ENCODE data around the gene INSR.

The INSR gene

DNA sequence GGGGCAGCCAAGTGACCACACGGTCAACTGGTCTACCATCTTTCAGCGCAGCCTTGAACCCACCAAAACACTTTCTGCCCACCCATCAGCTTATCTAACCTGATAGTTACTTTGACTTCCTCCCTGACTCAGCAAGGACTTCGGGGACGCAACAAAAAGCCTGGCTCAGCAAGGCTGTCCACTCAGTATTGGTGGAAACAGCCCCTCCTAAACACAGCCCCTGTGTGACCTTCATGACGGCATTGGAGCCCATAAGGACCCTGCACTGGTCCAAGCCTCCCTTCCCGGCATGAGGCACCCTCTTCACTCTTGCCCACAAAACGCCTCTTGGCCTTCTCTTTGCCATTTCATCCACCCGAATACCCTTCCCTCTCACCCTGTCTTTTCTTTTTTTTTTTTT lies 39.1 kb downstream of the INSR start:
- Histone ChIP-seq H3K36me3 (ENCODE audit: insufficient read depth, low read length) (no peaks in the 10 kb centered on the region), H3K9ac (ENCODE audit: low read length) (no peak overlapping the region), H3K4me1 (ENCODE audit: insufficient read depth, low read length) (peaks cover 8% of the 10 kb centered on the region), H3K9me3 (ENCODE audit: low read length) (no peaks in the 10 kb centered on the region), H3K4me3 (ENCODE audit: low read depth in 1 of 2, low read length in 2 of 2) (no peak overlapping the region), H3K27ac (ENCODE audit: low read depth, low read length) (no peak overlapping the region), H3K27me3 (ENCODE audit: control insufficient read depth in 1 of 2, insufficient read depth in 2 of 2, low read length in 2 of 2) (no peaks in the 10 kb centered on the region)

DNA sequence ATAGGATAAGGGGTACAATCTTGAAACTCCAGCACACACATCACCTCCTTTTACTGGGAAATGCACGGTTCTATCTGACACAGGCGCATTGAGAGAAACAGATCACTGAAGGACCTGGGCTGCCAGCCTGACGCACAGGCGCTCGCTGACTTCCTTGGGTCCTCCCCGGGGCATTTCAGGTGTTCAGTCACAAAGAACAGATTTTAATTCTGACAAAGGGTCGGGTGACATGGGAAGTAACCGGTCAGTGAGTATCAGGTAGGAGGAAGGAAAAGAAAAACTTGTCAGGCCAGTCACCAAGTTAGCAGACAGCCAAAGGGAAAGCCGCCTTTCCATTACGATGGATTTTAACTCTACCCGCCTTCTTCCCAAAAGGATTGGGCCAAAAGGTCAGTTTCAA lies 39.6 kb downstream of the INSR start:
- peaks cover 8% of the 10 kb centered on the region for H3K4me1 ChIP-seq (ENCODE audit: insufficient read depth, low read length)
- H3K36me3 ChIP-seq (ENCODE audit: insufficient read depth, low read length): no peaks in the 10 kb centered on the region
- H3K27ac ChIP-seq (ENCODE audit: low read depth, low read length): no peak overlapping the region
- H3K27me3 ChIP-seq (ENCODE audit: control insufficient read depth in 1 of 2, insufficient read depth in 2 of 2, low read length in 2 of 2): no peaks in the 10 kb centered on the region
- H3K9me3 ChIP-seq (ENCODE audit: low read length): no peaks in the 10 kb centered on the region
- no peak overlapping the region for H3K4me3 ChIP-seq (ENCODE audit: low read depth in 1 of 2, low read length in 2 of 2)
- no peak overlapping the region for H3K9ac ChIP-seq (ENCODE audit: low read length)

DNA sequence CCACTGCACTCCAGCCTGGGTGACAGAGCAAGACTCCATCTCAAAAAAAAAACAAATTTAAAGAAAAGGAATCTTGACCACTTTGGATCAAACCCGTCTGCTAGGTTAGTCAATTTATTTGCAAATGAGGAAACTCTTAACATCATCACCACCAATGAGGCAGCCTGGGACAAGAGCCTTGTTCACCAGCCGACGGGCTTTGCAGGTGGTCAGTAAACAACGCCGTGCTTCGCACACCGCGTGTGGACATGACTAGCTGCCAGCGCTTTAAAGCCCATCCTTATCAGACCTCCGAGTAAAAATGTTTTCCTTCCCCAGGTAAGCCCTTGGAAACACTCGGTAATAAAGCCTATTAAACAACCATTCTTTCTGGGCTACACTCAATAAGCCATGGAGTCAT lies 41.9 kb downstream of the INSR start:
- Histone ChIP-seq H3K27ac (ENCODE audit: low read depth, low read length) (no peak overlapping the region), H3K4me1 (ENCODE audit: insufficient read depth, low read length) (peaks cover 4% of the 10 kb centered on the region), H3K27me3 (ENCODE audit: control insufficient read depth in 1 of 2, insufficient read depth in 2 of 2, low read length in 2 of 2) (no peaks in the 10 kb centered on the region), H3K36me3 (ENCODE audit: insufficient read depth, low read length) (no peaks in the 10 kb centered on the region), H3K4me3 (ENCODE audit: low read depth in 1 of 2, low read length in 2 of 2) (no peak overlapping the region), H3K9ac (ENCODE audit: low read length) (no peak overlapping the region), H3K9me3 (ENCODE audit: low read length) (no peaks in the 10 kb centered on the region)

DNA sequence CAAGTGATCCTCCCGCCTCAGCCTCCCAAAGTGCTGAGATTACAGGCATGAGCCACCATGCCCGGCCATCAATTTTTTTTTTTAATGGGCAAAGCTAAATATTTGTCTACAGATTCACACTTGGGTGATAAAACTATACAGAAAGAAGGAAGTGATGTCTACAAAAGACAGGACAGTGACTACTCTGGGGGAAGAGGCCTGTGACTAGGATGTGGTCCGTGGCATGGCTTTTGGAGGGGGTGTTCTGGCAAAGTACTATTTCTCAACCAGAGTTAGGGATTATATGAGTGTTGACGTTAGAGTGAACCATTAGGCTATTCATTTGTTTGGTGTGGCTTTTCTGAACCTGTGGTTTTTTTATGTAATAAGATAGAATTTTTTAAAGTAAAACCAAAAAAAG lies 42.7 kb downstream of the INSR start:
- H3K27me3 ChIP-seq (ENCODE audit: control insufficient read depth in 1 of 2, insufficient read depth in 2 of 2, low read length in 2 of 2): no peaks in the 10 kb centered on the region
- H3K9ac ChIP-seq (ENCODE audit: low read length): no peak overlapping the region
- H3K4me3 ChIP-seq (ENCODE audit: low read depth in 1 of 2, low read length in 2 of 2): no peak overlapping the region
- no peaks in the 10 kb centered on the region for H3K4me1 ChIP-seq (ENCODE audit: insufficient read depth, low read length)
- H3K9me3 ChIP-seq (ENCODE audit: low read length): no peaks in the 10 kb centered on the region
- no peaks in the 10 kb centered on the region for H3K36me3 ChIP-seq (ENCODE audit: insufficient read depth, low read length)
- H3K27ac ChIP-seq (ENCODE audit: low read depth, low read length): no peak overlapping the region

DNA sequence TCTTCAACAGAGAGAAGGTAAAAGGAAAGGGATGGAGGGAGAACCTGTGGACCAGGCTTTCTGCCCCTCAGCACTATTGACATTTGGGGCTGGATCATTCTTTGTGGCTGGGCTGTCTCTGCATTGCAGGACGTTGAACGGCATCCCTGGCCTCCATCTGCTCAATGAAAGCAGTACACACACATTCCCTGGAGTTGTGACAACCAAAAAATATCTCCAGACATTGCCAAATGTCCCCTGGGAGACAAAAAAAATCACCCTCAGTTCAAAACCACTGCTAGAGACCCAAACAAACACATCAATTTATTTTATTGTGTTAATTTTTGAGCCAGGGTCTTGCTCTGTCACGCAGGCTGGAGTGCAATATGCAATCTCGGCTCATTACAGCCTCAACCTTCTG lies 43.3 kb downstream of the INSR start:
- H3K27ac ChIP-seq (ENCODE audit: low read depth, low read length): no peak overlapping the region
- H3K9me3 ChIP-seq (ENCODE audit: low read length): no peaks in the 10 kb centered on the region
- no peaks in the 10 kb centered on the region for H3K4me1 ChIP-seq (ENCODE audit: insufficient read depth, low read length)
- no peaks in the 10 kb centered on the region for H3K36me3 ChIP-seq (ENCODE audit: insufficient read depth, low read length)
- no peaks in the 10 kb centered on the region for H3K27me3 ChIP-seq (ENCODE audit: control insufficient read depth in 1 of 2, insufficient read depth in 2 of 2, low read length in 2 of 2)
- H3K4me3 ChIP-seq (ENCODE audit: low read depth in 1 of 2, low read length in 2 of 2): no peak overlapping the region
- no peak overlapping the region for H3K9ac ChIP-seq (ENCODE audit: low read length)

DNA sequence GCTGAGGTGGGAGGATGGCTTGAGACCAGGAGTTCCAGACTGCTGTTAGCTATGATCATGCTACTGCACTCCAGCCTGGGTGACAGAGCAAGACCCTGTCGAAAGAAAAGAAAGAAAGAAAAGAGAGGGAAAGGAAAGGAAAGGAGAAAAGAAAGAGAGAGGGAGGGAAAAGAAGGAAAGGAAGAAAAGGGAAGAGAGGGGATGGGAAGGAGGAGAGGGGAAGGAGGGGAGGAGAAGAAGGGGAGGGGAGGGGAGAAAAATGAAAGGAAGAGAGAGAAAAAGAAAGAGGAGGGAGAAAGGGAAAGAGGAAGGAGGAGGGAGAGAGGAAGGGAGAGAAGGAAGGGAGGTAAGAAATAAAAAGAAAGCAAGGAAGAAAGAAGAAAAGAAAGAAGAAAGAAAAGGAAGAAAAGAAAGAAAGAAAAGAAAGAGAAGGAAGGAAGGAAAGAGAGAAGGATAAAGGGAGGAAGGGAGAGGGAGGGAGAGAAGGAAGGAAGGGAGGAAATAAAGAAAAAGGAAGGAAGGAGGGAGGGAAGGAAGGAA lies 44.1 kb downstream of the INSR start:
- Histone ChIP-seq H3K27me3 (ENCODE audit: control insufficient read depth in 1 of 2, insufficient read depth in 2 of 2, low read length in 2 of 2) (no peaks in the 10 kb centered on the region), H3K9me3 (ENCODE audit: low read length) (no peaks in the 10 kb centered on the region), H3K4me3 (ENCODE audit: low read depth in 1 of 2, low read length in 2 of 2) (no peak overlapping the region), H3K27ac (ENCODE audit: low read depth, low read length) (no peak overlapping the region), H3K9ac (ENCODE audit: low read length) (no peak overlapping the region), H3K36me3 (ENCODE audit: insufficient read depth, low read length) (no peaks in the 10 kb centered on the region), H3K4me1 (ENCODE audit: insufficient read depth, low read length) (no peaks in the 10 kb centered on the region)

DNA sequence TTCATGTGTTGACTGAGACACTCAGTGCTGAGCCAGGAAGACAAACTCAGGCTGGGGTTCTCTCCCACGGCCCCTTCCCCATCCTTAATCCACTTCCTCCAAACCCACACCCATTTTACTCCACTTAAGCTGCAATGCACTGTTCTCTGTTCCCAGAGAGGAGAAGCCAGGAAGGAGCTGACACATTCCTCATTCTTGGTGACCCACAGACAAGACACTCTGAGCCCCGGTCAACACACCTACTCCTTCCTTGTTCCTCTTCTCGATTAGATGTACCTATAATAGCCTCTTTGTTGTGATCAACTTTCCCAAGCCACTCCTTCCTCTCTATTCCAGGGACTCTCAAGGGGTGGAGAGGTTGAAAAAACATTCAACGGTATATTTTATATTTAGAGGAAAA lies 47.1 kb downstream of the INSR start:
- Histone ChIP-seq H3K27ac (ENCODE audit: low read depth, low read length) (no peak overlapping the region), H3K36me3 (ENCODE audit: insufficient read depth, low read length) (no peaks in the 10 kb centered on the region), H3K9me3 (ENCODE audit: low read length) (no peaks in the 10 kb centered on the region), H3K4me1 (ENCODE audit: insufficient read depth, low read length) (no peaks in the 10 kb centered on the region), H3K9ac (ENCODE audit: low read length) (no peak overlapping the region), H3K4me3 (ENCODE audit: low read depth in 1 of 2, low read length in 2 of 2) (no peak overlapping the region), H3K27me3 (ENCODE audit: control insufficient read depth in 1 of 2, insufficient read depth in 2 of 2, low read length in 2 of 2) (no peaks in the 10 kb centered on the region)

DNA sequence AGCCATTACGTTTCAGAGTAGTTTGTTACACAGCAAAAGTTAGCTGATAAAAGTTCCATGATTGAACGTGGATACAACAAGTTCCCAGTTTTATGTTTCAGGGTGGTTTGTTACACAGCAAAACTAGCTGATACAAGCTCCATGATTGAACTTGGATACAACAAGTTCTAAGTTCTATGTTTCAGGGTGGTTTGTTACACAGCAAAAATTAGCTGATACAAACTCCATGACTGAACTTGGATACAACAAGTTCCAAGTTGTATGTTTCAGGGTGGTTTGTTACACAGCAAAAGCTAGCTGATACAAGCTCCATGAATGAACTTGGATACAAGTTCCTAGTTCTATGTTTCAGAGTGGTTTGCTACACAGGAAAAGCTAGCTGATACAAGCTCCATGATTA lies 47.6 kb downstream of the INSR start:
- no peaks in the 10 kb centered on the region for H3K9me3 ChIP-seq (ENCODE audit: low read length)
- H3K4me3 ChIP-seq (ENCODE audit: low read depth in 1 of 2, low read length in 2 of 2): no peak overlapping the region
- H3K9ac ChIP-seq (ENCODE audit: low read length): no peak overlapping the region
- no peaks in the 10 kb centered on the region for H3K36me3 ChIP-seq (ENCODE audit: insufficient read depth, low read length)
- H3K4me1 ChIP-seq (ENCODE audit: insufficient read depth, low read length): no peaks in the 10 kb centered on the region
- H3K27ac ChIP-seq (ENCODE audit: low read depth, low read length): no peak overlapping the region
- no peaks in the 10 kb centered on the region for H3K27me3 ChIP-seq (ENCODE audit: control insufficient read depth in 1 of 2, insufficient read depth in 2 of 2, low read length in 2 of 2)

DNA sequence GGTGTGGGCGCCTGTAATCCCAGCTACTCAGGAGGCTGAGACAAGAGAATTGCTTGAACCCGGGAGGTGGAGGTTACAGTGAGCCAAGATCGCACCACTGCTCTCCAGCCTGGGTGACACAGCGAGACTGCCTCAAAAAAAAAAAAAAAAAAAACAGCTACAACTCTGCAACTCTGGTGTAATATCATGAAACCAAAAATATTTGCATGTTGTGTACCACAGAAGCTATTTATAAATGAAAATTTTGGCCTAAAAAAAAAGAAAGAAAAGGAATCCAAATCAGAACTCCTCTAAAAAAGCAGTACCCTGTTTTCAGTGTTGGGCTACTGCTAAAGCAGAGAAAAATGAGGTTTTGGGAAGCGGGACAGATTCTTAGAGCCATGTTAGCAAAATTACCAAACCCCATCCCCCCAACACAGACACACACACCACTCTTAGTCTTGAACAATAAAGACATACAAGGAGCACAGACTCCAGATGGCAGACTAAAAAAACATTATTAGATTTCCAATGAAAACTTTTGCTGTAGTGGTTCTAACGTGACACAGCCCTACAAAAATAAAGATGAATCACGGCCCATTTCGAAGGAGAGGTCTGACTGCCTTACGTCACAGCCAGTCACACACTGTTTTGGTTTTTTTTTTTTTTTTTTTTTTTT lies 51.5 kb downstream of the INSR start:
- Histone ChIP-seq H3K27ac (ENCODE audit: low read depth, low read length) (no peak overlapping the region), H3K4me1 (ENCODE audit: insufficient read depth, low read length) (peaks cover 5% of the 10 kb centered on the region), H3K9ac (ENCODE audit: low read length) (no peak overlapping the region), H3K4me3 (ENCODE audit: low read depth in 1 of 2, low read length in 2 of 2) (no peak overlapping the region), H3K9me3 (ENCODE audit: low read length) (no peaks in the 10 kb centered on the region), H3K36me3 (ENCODE audit: insufficient read depth, low read length) (no peaks in the 10 kb centered on the region), H3K27me3 (ENCODE audit: control insufficient read depth in 1 of 2, insufficient read depth in 2 of 2, low read length in 2 of 2) (no peaks in the 10 kb centered on the region)

DNA sequence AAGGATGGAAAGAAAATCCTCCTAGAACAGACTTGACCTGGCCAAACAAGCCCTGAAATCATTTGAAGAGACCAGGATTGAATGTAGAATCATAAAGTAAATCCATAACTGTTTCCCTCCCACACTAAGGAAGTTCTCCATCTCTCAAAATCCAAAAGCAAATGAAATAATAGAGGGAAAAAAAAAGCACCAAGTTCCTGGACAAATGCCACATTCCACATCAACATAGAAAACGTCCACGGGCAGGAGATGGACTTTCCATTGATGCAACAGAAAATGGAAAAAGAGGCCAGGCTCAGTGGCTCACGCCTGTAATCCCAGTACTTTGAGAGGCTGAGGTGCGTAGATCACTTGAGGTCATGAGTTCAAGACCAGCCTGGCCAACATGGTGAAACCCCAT lies 56.2 kb downstream of the INSR start:
- Histone ChIP-seq H3K36me3 (ENCODE audit: insufficient read depth, low read length) (no peaks in the 10 kb centered on the region), H3K9ac (ENCODE audit: low read length) (no peak overlapping the region), H3K9me3 (ENCODE audit: low read length) (no peaks in the 10 kb centered on the region), H3K27me3 (ENCODE audit: control insufficient read depth in 1 of 2, insufficient read depth in 2 of 2, low read length in 2 of 2) (no peaks in the 10 kb centered on the region), H3K27ac (ENCODE audit: low read depth, low read length) (no peak overlapping the region), H3K4me1 (ENCODE audit: insufficient read depth, low read length) (peaks cover 9% of the 10 kb centered on the region), H3K4me3 (ENCODE audit: low read depth in 1 of 2, low read length in 2 of 2) (no peak overlapping the region)

DNA sequence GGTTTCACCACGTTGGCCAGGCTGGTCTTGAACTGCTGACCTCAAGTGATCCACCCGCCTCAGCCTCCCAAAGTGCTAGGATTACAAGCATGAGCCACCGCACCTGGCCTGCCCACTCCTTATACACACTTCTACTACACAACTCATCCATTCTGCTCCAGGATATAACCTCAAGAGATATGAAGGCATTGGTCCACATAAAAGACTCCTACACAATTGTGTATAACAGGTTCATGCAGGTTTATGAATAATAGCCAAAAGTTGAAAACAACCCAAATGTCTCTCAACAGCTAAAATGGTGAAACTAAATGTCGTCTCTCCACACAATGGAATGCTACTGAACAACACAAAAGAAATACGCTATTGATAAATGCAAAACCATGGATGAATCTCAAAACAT lies 58.1 kb downstream of the INSR start:
- H3K9me3 ChIP-seq (ENCODE audit: low read length): no peaks in the 10 kb centered on the region
- H3K27ac ChIP-seq (ENCODE audit: low read depth, low read length): no peak overlapping the region
- no peaks in the 10 kb centered on the region for H3K27me3 ChIP-seq (ENCODE audit: control insufficient read depth in 1 of 2, insufficient read depth in 2 of 2, low read length in 2 of 2)
- no peaks in the 10 kb centered on the region for H3K36me3 ChIP-seq (ENCODE audit: insufficient read depth, low read length)
- no peak overlapping the region for H3K9ac ChIP-seq (ENCODE audit: low read length)
- H3K4me3 ChIP-seq (ENCODE audit: low read depth in 1 of 2, low read length in 2 of 2): no peak overlapping the region
- H3K4me1 ChIP-seq (ENCODE audit: insufficient read depth, low read length): peaks cover 12% of the 10 kb centered on the region

DNA sequence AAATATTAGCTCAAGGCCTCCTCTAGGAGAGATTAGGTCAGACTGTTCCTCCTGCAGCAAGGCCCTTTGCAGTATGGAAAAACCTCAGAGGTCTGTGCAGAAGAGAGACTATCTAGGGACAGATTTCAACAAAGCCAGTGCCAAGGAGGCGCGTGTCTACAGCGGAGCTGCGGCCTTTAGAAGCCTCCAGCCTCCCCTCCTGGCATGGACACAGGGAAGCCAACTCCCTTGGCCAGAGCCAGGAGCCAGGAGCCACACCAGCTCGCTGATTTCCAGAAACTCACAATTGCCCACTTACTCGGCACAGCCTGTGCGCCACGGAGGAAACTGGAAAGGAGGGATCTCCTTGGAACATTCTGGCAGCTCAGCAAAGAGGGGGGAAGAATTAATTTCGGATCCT lies 63.4 kb downstream of the INSR start:
- no peaks in the 10 kb centered on the region for H3K9me3 ChIP-seq (ENCODE audit: low read length)
- no peaks in the 10 kb centered on the region for H3K27me3 ChIP-seq (ENCODE audit: control insufficient read depth in 1 of 2, insufficient read depth in 2 of 2, low read length in 2 of 2)
- no peak overlapping the region for H3K9ac ChIP-seq (ENCODE audit: low read length)
- H3K27ac ChIP-seq (ENCODE audit: low read depth, low read length): peak overlapping the region; percentile 49
- no peaks in the 10 kb centered on the region for H3K36me3 ChIP-seq (ENCODE audit: insufficient read depth, low read length)
- peaks cover 52% of the 10 kb centered on the region for H3K4me1 ChIP-seq (ENCODE audit: insufficient read depth, low read length)
- no peak overlapping the region for H3K4me3 ChIP-seq (ENCODE audit: low read depth in 1 of 2, low read length in 2 of 2)

Measured in muscle layer of colon (tissue), 2 donors.